Muscle layer of duodenum (tissue), 2 donors: ENCODE measurements around the gene UQCRH.
"Not testable (repeated sequence)": the region's sequence is repeated elsewhere in the genome, so short reads cannot be mapped to it uniquely, and the experiment has no call there.

Source experiments
- H3K27ac ChIP-seq: one replicate; pipeline ENCODE4 v1.7.0; 2013; ENCODE audit warnings: mild to moderate bottlenecking, low read length
- H3K27me3 ChIP-seq: one replicate; pipeline ENCODE4 v1.7.0; 2013; ENCODE audit warnings: low read depth, mild to moderate bottlenecking, control low read depth, low read length
- H3K36me3 ChIP-seq, 2 donors: one replicate each; pipeline ENCODE4 v1.7.0; 2013; ENCODE audit warnings: low read length in 2 of 2, control low read depth in 1 of 2, mild to moderate bottlenecking in 1 of 2; ENCODE audit not compliant: insufficient read depth in 2 of 2, control insufficient read depth in 1 of 2
- H3K4me1 ChIP-seq, 2 donors: one replicate each; pipeline ENCODE4 v1.7.0; 2013; ENCODE audit warnings: low read length in 2 of 2, mild to moderate bottlenecking in 2 of 2, control low read depth in 1 of 2, moderate library complexity in 1 of 2; ENCODE audit not compliant: insufficient read depth in 2 of 2, control insufficient read depth in 1 of 2
- H3K4me3 ChIP-seq, 2 donors: one replicate each; pipeline ENCODE4 v1.7.0; 2013; ENCODE audit warnings: low read length in 2 of 2, low read depth in 1 of 2, mild to moderate bottlenecking in 1 of 2
- H3K9me3 ChIP-seq, 2 donors: one replicate each; pipeline ENCODE4 v1.7.0; 2013; ENCODE audit warnings: low read length in 2 of 2, control low read depth in 1 of 2, mild to moderate bottlenecking in 1 of 2; ENCODE audit not compliant: control insufficient read depth in 1 of 2
- donor health status: healthy.

UQCRH gene

GRCh38 chr1:46301406-46301807 is 2.1 kb upstream of the UQCRH start:
- Histone ChIP-seq H3K27ac (peak overlapping the region; percentile 89), H3K4me3 (peak overlapping the region; percentile 90 to 94), H3K27me3 (no peaks in the 10 kb centered on the region), H3K9me3 (no peaks in the 10 kb centered on the region), H3K4me1 (peaks cover 11 to 43% of the 10 kb centered on the region in 2 donors), H3K36me3 (peaks cover 17 to 30% of the 10 kb centered on the region in 2 donors)

- H3K27ac ChIP-seq: peak overlapping the region; percentile 89
- peak overlapping the region; percentile 90 to 94 for H3K4me3 ChIP-seq
- peaks cover 11 to 24% of the 10 kb centered on the region in 2 donors for H3K36me3 ChIP-seq
- H3K9me3 ChIP-seq: no peaks in the 10 kb centered on the region
- H3K27me3 ChIP-seq: no peaks in the 10 kb centered on the region
- H3K4me1 ChIP-seq: peaks cover 11 to 48% of the 10 kb centered on the region in 2 donors
Observed at GRCh38 chr1:46301808-46302640, 1.5 kb upstream of the UQCRH start.

GRCh38 chr1:46302641-46303037 is 859 bp upstream of the UQCRH start:
- Histone ChIP-seq H3K9me3 (no peaks in the 10 kb centered on the region), H3K27me3 (no peaks in the 10 kb centered on the region), H3K4me1 (peaks cover 12 to 54% of the 10 kb centered on the region in 2 donors), H3K27ac (peak overlapping the region; percentile 89), H3K4me3 (peak overlapping the region; percentile 90 to 94), H3K36me3 (peaks cover 8 to 18% of the 10 kb centered on the region in 2 donors)

GRCh38 chr1:46303872-46304326 is 401 bp downstream of the UQCRH start:
- Histone ChIP-seq H3K36me3 (peaks cover 11 to 16% of the 10 kb centered on the region in 2 donors), H3K4me3 (peak overlapping the region; percentile 90 to 94), H3K9me3 (no peaks in the 10 kb centered on the region), H3K27ac (peak overlapping the region; percentile 89), H3K27me3 (no peaks in the 10 kb centered on the region), H3K4me1 (peaks cover 18 to 58% of the 10 kb centered on the region in 2 donors)

- Histone ChIP-seq H3K27me3 (no peaks in the 10 kb centered on the region), H3K9me3 (no peaks in the 10 kb centered on the region), H3K4me1 (peaks cover 10 to 39% of the 10 kb centered on the region in 2 donors), H3K36me3 (peaks cover 25 to 28% of the 10 kb centered on the region in 2 donors), H3K27ac (no peak overlapping the region), H3K4me3 (no peak overlapping the region)
Observed at GRCh38 chr1:46306159-46306530, 2.6 kb downstream of the UQCRH start.

GRCh38 chr1:46309401-46310159 is 6.1 kb downstream of the UQCRH start:
- H3K9me3 ChIP-seq: no peaks in the 10 kb centered on the region
- H3K27me3 ChIP-seq: no peaks in the 10 kb centered on the region
- no peak overlapping the region for H3K4me3 ChIP-seq
- no peak overlapping the region for H3K27ac ChIP-seq
- H3K4me1 ChIP-seq: peaks cover 7 to 30% of the 10 kb centered on the region in 2 donors
- H3K36me3 ChIP-seq: peaks cover 30 to 34% of the 10 kb centered on the region in 2 donors

- Histone ChIP-seq H3K27me3 (no peaks in the 10 kb centered on the region), H3K27ac (no peak overlapping the region), H3K9me3 (no peaks in the 10 kb centered on the region), H3K4me3 (no peak overlapping the region), H3K36me3 (peaks cover 30 to 39% of the 10 kb centered on the region in 2 donors), H3K4me1 (peaks cover 7 to 22% of the 10 kb centered on the region in 2 donors)
Observed at GRCh38 chr1:46310321-46310720, 6.8 kb downstream of the UQCRH start.

- Histone ChIP-seq H3K27me3 (no peaks in the 10 kb centered on the region), H3K36me3 (peaks cover 18 to 43% of the 10 kb centered on the region in 2 donors), H3K4me3 (no peak overlapping the region), H3K27ac (no peak overlapping the region), H3K9me3 (no peaks in the 10 kb centered on the region), H3K4me1 (no peaks in the 10 kb centered on the region)
Observed at GRCh38 chr1:46315669-46316403, 12.3 kb downstream of the UQCRH start.

GRCh38 chr1:46317323-46317722 is 13.8 kb downstream of the UQCRH start:
- no peak overlapping the region for H3K27ac ChIP-seq
- H3K36me3 ChIP-seq: peaks cover 18 to 36% of the 10 kb centered on the region in 2 donors
- H3K27me3 ChIP-seq: no peaks in the 10 kb centered on the region
- H3K9me3 ChIP-seq: no peaks in the 10 kb centered on the region
- H3K4me1 ChIP-seq: no peaks in the 10 kb centered on the region
- no peak overlapping the region for H3K4me3 ChIP-seq

GRCh38 chr1:46319301-46319700 is 15.8 kb downstream of the UQCRH start:
- peaks cover 14 to 23% of the 10 kb centered on the region in 2 donors for H3K36me3 ChIP-seq
- H3K27me3 ChIP-seq, H3K4me1 ChIP-seq, H3K9me3 ChIP-seq, H3K27ac ChIP-seq, H3K4me3 ChIP-seq: not testable (repeated sequence)
